ENCODE results near the gene C1orf50. TPM values are rescaled to one million over a fixed set of nuclear protein-coding genes. Genes with fewer than 3 reads are reported as not detected.

C1orf50 gene
- total RNA-seq, 1 experiment from 2014 or later, result 7.7 TPM

DNA sequence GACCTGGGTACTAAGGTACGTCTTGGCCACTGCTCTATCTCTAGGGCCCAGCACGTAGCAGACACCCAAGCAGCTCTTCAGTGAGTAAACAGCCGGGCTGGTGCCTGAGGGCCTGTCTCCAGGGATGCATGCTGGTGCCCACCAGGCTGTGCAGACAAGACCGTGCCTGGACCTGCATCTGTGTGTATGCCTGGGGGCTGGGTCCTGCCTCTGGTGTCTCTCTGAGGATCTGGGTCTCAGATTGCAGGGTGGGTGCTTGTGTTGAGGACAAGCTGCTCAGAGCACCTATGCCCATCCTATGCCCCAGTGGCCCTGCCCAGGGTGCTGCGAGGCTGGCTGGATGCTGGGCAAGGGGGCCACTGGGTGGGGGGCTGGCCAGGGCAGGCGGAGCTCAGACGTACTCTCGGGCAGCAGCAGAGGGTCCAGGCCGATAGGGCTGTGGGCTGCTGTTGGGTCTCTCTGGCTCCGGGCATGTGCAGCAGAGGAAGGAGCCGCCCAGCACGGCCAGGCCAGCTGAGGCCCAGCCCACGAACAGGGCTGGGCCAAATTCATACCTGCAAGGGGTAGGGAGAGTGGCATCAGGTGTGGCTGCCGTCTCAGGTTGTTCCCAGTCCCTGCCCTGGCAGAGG, 31.5 kb upstream of the C1orf50 start:
- Histone ChIP-seq H3K56ac (ENCODE audit: insufficient read length, low read depth, low read length) (no peak overlapping the region), H3K9me3 (ENCODE audit: control insufficient read depth, low read depth, low read length) (no peaks in the 10 kb centered on the region), H2AK5ac (ENCODE audit: insufficient read length, low read length) (no peak overlapping the region), H2BK20ac (ENCODE audit: low read depth, low read length, poor library complexity, severe bottlenecking) (no peak overlapping the region), H2BK15ac (ENCODE audit: low read depth, low read length) (no peak overlapping the region), H3K18ac (ENCODE audit: insufficient read length, low read depth, low read length) (no peak overlapping the region), H3K9ac (ENCODE audit: extremely low read depth, insufficient read length, low read length) (no peak overlapping the region), H3K23me2 (ENCODE audit: insufficient read length, low read depth, low read length, poor library complexity, severe bottlenecking) (no peaks in the 10 kb centered on the region), H3K27me3 (ENCODE audit: insufficient read depth, low read length) (no peaks in the 10 kb centered on the region), H3K23ac (ENCODE audit: insufficient read length, low read depth, low read length) (no peak overlapping the region), H4K8ac (replicated peaks; ENCODE audit: insufficient read length, low read depth, low read length) (no peak overlapping the region), H3K79me2 (ENCODE audit: insufficient read depth, low read length) (no peaks in the 10 kb centered on the region), H4K20me1 (ENCODE audit: control insufficient read depth, insufficient read depth, insufficient read length) (no peaks in the 10 kb centered on the region), H3K14ac (ENCODE audit: insufficient read depth, low read length) (no peak overlapping the region), H4K5ac (ENCODE audit: insufficient read length, low read depth, low read length) (no peak overlapping the region), H2AFZ (ENCODE audit: low read length) (no peak overlapping the region), H2BK12ac (ENCODE audit: insufficient read length, low read depth, low read length) (no peak overlapping the region), H3K79me1 (ENCODE audit: insufficient read depth, low read depth, low read length, poor library complexity, severe bottlenecking) (no peaks in the 10 kb centered on the region), H2BK120ac (ENCODE audit: low read depth, low read length, poor library complexity, severe bottlenecking) (no peak overlapping the region), H3K4me2 (ENCODE audit: insufficient read depth, insufficient read length, low read length) (no peak overlapping the region), H3K4me1 (ENCODE audit: insufficient read depth, low read length) (no peaks in the 10 kb centered on the region; the same call in 1 of the 2 replicates), H4K91ac (ENCODE audit: insufficient read length, low read depth, low read length) (no peak overlapping the region), H3K27ac (ENCODE audit: insufficient read length, low read depth, low read length) (no peak overlapping the region), H3T11ph (ENCODE audit: low read length) (no peak overlapping the region), H3K4ac (ENCODE audit: low read depth, low read length) (no peak overlapping the region), H2BK5ac (ENCODE audit: insufficient read length, low read length) (no peak overlapping the region)
- Mint-ChIP-seq H3K4me1 (peaks cover 25 to 41% of the 10 kb centered on the region in 2 experiments), H3K27me3 (ENCODE audit: low read depth) (no peaks in the 10 kb centered on the region; the same call in 1 of the 2 replicates), H3K4me3 (no peak overlapping the region), H3K27ac (no peak overlapping the region), H3K36me3 (ENCODE audit: insufficient read depth in 1 of 3, low read depth in 3 of 3) (peaks cover 0 to 3% (median 0%) of the 10 kb centered on the region in 3 experiments; a peak in 2 of 7 replicates), H3K9me3 (no peaks in the 10 kb centered on the region)
- no peak for DNase-seq
- no CpG with 5 or more reads among the region's 14 CpGs for WGBS (ENCODE audit: extremely low coverage, insufficient read length, low lambda C conversion rate)
- TF ChIP-seq, protein P1, sequence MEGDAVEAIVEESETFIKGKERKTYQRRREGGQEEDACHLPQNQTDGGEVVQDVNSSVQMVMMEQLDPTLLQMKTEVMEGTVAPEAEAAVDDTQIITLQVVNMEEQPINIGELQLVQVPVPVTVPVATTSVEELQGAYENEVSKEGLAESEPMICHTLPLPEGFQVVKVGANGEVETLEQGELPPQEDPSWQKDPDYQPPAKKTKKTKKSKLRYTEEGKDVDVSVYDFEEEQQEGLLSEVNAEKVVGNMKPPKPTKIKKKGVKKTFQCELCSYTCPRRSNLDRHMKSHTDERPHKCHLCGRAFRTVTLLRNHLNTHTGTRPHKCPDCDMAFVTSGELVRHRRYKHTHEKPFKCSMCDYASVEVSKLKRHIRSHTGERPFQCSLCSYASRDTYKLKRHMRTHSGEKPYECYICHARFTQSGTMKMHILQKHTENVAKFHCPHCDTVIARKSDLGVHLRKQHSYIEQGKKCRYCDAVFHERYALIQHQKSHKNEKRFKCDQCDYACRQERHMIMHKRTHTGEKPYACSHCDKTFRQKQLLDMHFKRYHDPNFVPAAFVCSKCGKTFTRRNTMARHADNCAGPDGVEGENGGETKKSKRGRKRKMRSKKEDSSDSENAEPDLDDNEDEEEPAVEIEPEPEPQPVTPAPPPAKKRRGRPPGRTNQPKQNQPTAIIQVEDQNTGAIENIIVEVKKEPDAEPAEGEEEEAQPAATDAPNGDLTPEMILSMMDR (conservative IDR thresholded peaks at IDR 0.05), result no peak
